Measurements from ENCODE around the gene LY86.
"Not testable (repeated sequence)": the region's sequence is repeated elsewhere in the genome, so short reads cannot be mapped to it uniquely, and the experiment has no call there.

Gene LY86

DNA sequence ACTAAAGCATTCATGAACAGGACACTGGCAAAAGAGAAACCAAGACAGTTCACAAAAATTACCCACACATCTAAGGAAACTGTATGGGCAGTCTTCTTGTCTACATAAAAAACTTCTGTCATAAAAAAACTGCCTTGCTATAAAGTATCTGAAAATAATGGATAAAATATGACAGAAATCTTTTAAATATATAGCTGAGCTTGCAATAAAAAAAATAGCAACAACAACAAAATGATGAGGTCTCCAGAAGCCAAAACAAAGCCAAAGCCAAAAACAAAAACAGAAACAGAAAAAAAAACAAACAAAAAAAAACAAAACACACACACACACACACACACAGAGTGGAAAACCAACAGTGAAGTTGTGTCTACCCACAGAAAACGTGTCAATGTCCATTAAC lies 14.8 kb downstream of the LY86 start:
- no peak overlapping the region for H3K4me3 ChIP-seq (replicated peaks in 1 of 2; ENCODE audit: low read depth in 2 of 2, low read length in 2 of 2)
- DNase-seq (ENCODE audit: low read depth in 2 of 2), result no peak
- TF ChIP-seq, protein P1, sequence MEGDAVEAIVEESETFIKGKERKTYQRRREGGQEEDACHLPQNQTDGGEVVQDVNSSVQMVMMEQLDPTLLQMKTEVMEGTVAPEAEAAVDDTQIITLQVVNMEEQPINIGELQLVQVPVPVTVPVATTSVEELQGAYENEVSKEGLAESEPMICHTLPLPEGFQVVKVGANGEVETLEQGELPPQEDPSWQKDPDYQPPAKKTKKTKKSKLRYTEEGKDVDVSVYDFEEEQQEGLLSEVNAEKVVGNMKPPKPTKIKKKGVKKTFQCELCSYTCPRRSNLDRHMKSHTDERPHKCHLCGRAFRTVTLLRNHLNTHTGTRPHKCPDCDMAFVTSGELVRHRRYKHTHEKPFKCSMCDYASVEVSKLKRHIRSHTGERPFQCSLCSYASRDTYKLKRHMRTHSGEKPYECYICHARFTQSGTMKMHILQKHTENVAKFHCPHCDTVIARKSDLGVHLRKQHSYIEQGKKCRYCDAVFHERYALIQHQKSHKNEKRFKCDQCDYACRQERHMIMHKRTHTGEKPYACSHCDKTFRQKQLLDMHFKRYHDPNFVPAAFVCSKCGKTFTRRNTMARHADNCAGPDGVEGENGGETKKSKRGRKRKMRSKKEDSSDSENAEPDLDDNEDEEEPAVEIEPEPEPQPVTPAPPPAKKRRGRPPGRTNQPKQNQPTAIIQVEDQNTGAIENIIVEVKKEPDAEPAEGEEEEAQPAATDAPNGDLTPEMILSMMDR (IDR thresholded peaks at IDR 0.05; ENCODE audit: low read depth, low read length), result no peak

DNA sequence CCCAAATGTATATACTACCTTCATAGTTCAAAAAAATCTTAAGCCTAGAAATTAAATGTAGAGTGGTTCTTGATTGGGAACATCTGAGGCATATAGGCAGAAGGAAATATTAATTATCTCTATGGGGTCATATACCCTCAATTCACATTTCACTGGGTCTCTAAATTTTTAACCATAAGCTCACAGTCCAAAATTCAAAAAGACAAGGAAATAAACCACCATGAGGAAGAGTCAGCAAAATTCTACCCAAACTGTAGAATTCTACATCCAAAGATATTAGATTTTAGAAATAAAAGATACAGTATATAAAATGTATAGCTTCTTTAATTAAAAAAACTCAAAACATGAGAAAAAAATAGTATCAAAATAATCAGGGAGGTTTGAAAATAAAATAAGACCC lies 15.5 kb downstream of the LY86 start:
- DNase-seq (ENCODE audit: low read depth in 2 of 2), result no peak
- TF ChIP-seq, protein P1 (IDR thresholded peaks at IDR 0.05; ENCODE audit: low read depth, low read length), result no peak
- no peak overlapping the region for H3K4me3 ChIP-seq (replicated peaks in 1 of 2; ENCODE audit: low read depth in 2 of 2, low read length in 2 of 2)

DNA sequence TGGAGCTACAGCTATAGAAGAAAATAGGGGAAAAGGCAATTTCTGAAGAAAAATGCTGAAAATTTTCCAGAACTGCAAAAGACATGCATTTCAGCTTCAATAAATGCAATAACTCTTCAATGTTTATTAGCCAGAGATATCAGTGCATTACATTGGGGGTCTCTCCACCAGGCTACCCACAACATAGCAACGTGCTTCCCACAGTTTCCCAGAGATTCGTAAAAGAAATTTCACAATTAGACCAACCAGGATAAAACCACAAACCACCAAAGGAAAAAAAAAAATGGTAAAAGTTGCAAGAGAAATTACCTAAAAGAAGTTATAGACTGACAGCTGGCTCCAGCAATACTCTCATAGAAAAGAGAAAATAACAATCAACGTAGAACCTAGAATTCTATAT lies 16.0 kb downstream of the LY86 start:
- TF ChIP-seq, protein P1 (IDR thresholded peaks at IDR 0.05; ENCODE audit: low read depth, low read length), result no peak
- DNase-seq (ENCODE audit: low read depth in 2 of 2), result no peak
- no peak overlapping the region for H3K4me3 ChIP-seq (replicated peaks in 1 of 2; ENCODE audit: low read depth in 2 of 2, low read length in 2 of 2)

DNA sequence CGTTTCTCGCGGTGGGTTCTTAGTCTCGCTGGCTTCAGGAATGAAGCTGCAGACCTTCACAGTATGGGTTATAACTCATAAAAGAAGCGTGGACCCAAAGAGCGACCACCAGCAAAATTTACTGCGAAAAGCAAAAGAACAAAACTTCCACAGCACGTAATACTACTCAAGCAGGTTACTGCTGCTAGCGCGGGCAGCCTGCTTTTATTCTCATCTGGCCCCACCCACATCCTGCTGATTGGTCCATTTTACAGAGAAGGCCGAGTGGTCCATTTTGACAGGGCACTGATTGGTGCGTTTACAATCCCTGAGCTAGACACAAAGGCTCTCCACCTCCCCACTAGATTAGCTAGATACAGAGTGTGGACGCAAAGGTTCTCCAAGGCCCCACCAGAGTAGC lies 17.4 kb downstream of the LY86 start:
- H3K4me3 ChIP-seq (replicated peaks in 1 of 2; ENCODE audit: low read depth in 2 of 2, low read length in 2 of 2), result no peak overlapping the region
- DNase-seq (ENCODE audit: low read depth in 2 of 2), result no peak
- TF ChIP-seq, protein P1 (IDR thresholded peaks at IDR 0.05; ENCODE audit: low read depth, low read length), result no peak

DNA sequence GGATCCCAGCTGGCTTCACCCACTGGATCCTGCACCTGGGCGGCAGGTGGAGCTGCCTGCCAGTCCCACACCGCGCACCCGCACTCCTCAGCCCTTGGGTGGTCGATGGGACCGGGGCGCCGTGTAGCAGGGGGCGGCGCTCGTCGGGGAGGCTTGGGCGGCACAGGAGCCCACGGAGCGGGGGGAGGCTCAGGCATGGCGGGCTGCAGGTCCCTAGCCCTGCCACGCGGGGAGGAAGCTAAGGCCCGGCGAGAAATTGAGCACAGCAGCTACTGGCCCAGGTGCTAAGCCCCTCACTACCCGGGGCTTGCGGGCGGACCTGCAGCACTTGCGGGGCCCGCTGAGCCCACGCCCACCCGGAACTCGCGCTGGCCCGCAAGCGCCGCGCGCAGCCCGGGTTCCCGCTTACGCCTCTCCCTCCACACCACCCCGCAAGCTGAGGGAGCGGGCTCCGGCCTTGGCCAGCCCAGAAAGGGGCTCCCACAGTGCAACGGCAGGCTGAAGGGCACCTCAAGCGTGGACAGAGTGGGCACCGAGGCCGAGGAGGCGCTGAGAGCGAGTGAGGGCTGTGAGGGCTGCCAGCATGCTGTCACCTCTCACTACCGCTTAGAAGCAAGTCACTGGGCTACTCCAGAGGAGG lies 18.0 kb downstream of the LY86 start:
- H3K4me3 ChIP-seq (replicated peaks in 1 of 2; ENCODE audit: low read depth in 2 of 2, low read length in 2 of 2); DNase-seq (ENCODE audit: low read depth in 2 of 2): not testable (repeated sequence)

DNA sequence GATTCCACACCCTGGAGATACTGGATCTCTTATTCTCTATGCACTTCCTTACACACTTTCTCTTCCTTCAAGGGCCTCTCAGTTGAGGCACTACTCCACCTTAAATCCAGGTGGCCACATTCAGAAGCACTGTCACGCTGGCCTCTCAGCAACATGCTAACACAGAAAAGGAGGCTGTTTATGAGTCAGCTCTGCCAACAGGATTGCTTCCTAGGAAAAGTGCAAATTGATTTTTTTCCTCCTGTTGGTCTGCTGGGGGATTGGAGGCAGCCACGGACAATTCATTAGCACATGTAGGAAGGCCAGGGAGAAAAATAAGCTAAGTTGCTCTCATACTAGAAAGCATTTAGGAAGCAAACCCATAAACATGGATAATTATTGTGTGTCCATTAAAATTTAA lies 20.9 kb downstream of the LY86 start:
- no peak overlapping the region for H3K4me3 ChIP-seq (replicated peaks in 1 of 2; ENCODE audit: low read depth in 2 of 2, low read length in 2 of 2)
- TF ChIP-seq, protein P1 (IDR thresholded peaks at IDR 0.05; ENCODE audit: low read depth, low read length), result no peak
- DNase-seq (ENCODE audit: low read depth in 2 of 2), result no peak

DNA sequence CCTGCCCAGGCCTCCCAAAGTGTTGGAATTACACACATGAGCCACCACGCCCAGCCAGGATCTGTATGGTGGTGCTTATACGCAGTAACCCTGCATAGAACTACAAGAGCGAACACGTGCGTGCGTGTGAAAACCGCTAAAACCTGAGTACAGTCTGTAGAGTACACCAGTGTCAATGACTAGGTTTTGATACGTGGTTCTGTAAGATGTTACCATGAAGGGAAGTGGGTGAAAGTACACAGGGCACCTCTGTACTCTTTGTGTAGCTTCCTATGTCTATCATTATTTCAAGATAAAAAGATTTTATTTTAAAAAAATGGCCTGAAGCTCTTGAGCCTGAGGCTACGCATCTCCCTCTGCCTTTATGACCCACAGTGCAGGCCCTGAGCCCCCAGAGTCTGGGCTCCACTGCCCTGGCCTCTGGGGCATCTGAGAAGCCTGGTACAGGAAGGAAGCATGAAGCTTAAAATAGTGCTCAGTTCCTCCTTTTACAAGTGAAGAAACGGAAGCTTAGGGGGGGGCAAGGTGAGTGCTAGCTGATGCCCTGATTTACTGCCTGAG lies 21.6 kb downstream of the LY86 start:
- DNase-seq (ENCODE audit: low read depth in 2 of 2), result no peak
- H3K4me3 ChIP-seq (replicated peaks in 1 of 2; ENCODE audit: low read depth in 2 of 2, low read length in 2 of 2), result no peak overlapping the region
- TF ChIP-seq, protein P1 (IDR thresholded peaks at IDR 0.05; ENCODE audit: low read depth, low read length), result no peak

All from cardiac fibroblast (primary cell).